Activated CD4-positive, alpha-beta memory T cell treated with anti-CD3 and anti-CD28 coated beads for 36 hours (primary cell): ENCODE results near the gene RGS7BP. TPM values are rescaled to one million over a fixed set of nuclear protein-coding genes. Genes with fewer than 3 reads are reported as not detected.

Experiments used
- CTCF ChIA-PET: fragments of 350-600 bp; sonication (Branson Sonifier 250); formaldehyde crosslinking; loops from one replicate; lab custom pipeline; 2021; ENCODE audit warnings: antibody characterized with exemption, inconsistent platforms; lab: Charles Lee
- POLR2A ChIA-PET: fragments of 350-600 bp; sonication (Branson Sonifier 250); formaldehyde crosslinking; loops from one replicate; lab custom pipeline; 2021; ENCODE audit warnings: antibody characterized with exemption; lab: Charles Lee
- DNase-seq: peaks from one replicate; pipeline ENCODE4 v3.0.0-alpha.2; 2020
- H3K27ac Mint-ChIP-seq: one replicate; pipeline ENCODE4 v1.8.0; 2021; ENCODE audit warnings: mixed read lengths
- H3K27me3 Mint-ChIP-seq: one replicate; pipeline ENCODE4 v1.8.0; 2021; ENCODE audit warnings: mixed read lengths
- H3K36me3 Mint-ChIP-seq: one replicate; pipeline ENCODE4 v1.8.0; 2021; ENCODE audit warnings: mixed read lengths
- H3K4me1 Mint-ChIP-seq: one replicate; pipeline ENCODE4 v1.8.0; 2021; ENCODE audit warnings: low read depth, mixed read lengths
- H3K4me3 Mint-ChIP-seq: one replicate; pipeline ENCODE4 v1.8.0; 2021; ENCODE audit warnings: mild to moderate bottlenecking, mixed read lengths
- H3K9me3 Mint-ChIP-seq: one replicate; pipeline ENCODE4 v1.8.0; 2021; ENCODE audit warnings: mixed read lengths
- intact Hi-C: fragments of 100-400 bp; cut with micrococcal nuclease; formaldehyde crosslinking; loops from one replicate; pipeline ENCODE4 v1.15.1; 2023
- total RNA-seq, 2 experiments: library from RNA; stranded (reverse); gene quantifications; one replicate each; pipeline ENCODE4 v1.2.3, GENCODE V29; 2021

RGS7BP gene
- total RNA-seq, 2 experiments from 2014 or later = not detected

DNA sequence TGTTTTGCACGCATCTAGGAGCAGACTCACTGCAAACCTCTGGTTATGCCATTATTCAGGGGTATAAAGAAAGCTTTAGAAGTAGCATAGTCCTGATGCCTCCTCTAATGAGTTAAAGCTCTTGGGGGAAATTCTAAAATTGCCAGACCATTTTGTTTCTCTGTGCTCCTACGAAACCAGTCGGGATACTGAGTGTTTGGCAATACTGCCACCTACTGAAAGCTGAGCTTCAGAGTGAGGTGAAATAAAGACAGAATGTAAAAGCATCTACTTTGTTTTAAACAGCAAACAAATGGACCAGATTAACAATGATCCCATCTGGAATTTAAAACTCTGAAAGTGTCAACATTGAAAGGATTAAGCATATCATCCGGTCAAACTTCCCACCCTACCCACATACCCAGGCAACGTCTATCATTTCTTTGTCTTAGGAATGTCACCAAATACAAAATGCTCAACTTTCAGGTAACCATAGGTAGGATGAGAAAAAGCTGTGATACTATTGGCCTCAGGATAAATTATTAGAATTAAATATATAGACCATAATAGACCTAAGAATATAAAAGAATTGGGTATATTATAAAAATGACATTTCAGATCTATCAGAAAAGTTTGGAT, 106.6 kb downstream of the RGS7BP start:
- DNase-seq = no peak

DNA sequence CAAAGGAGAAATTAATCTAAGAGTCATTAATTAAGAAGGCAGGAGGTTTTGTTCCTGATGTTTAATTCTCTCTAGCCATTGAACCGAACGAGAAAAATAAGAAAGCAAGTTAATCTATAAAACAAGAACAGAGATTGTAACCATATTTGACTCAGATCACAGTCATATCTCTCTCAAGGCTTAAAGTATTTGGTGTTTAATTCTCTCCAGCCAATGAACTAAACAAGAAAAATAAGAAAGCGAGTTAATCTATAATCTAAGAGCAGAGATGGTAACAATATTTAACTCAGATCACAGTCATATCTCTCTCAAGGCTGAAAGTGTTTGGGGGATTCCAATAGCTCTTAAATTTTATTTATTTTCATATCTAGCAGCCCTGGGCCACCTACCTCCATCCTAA, 110.1 kb downstream of the RGS7BP start:
- Mint-ChIP-seq H3K4me1 (no peaks in the 10 kb centered on the region), H3K27me3 (peaks cover 9% of the 10 kb centered on the region), H3K27ac (no peak overlapping the region), H3K4me3 (no peak overlapping the region), H3K9me3 (no peaks in the 10 kb centered on the region), H3K36me3 (no peaks in the 10 kb centered on the region)
- POLR2A ChIA-PET = no interaction called here
- DNase-seq = no peak
- CTCF ChIA-PET = interaction anchor here (1.2 kb wide), 1 partner anchor 19 kb away, joined by 4 read pairs; no protein-coding TSS in a partner anchor
- intact Hi-C loops = no loop called here

More for the DNA sequence above, 106.6 kb downstream of the RGS7BP start:
- H3K4me1 Mint-ChIP-seq = no peaks in the 10 kb centered on the region
- H3K4me3 Mint-ChIP-seq = no peak overlapping the region
- H3K27ac Mint-ChIP-seq = no peak overlapping the region
- H3K36me3 Mint-ChIP-seq = no peaks in the 10 kb centered on the region
- ChIA-PET POLR2A (no interaction called here), CTCF (interaction anchor here (0.7 to 1.5 kb wide), 5 partner anchors 10 to 383 kb away, joined by 3 to 11 read pairs (median 3); no protein-coding TSS in a partner anchor)
- intact Hi-C loops = loop anchor here (2.0 kb wide), 1 partner anchor 384 kb away; no protein-coding TSS in a partner anchor
- peaks cover 11% of the 10 kb centered on the region for H3K27me3 Mint-ChIP-seq
- no peaks in the 10 kb centered on the region for H3K9me3 Mint-ChIP-seq

DNA sequence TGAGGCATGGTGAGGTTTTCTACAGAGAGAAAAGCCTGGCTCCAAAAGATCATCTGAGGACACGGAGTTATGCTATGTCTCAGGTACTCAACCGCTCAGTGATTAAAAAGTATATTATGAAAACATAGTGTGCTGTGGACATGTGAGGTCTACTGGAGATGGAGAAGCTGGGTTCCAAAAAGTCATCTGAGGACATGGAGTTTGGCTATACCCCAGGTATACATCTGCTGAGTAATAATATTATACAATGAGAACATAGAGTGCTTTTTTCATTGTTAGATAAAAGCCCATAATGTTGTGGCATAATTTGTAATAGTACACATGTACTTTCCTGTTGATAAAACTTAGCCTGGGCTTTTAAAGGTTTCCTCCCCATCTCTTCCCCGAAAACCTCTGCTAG, 113.8 kb downstream of the RGS7BP start:
- Mint-ChIP-seq H3K27me3 (peaks cover 18% of the 10 kb centered on the region), H3K27ac (no peak overlapping the region), H3K9me3 (no peaks in the 10 kb centered on the region), H3K4me1 (no peaks in the 10 kb centered on the region), H3K4me3 (no peak overlapping the region), H3K36me3 (no peaks in the 10 kb centered on the region)
- POLR2A ChIA-PET = no interaction called here
- DNase-seq = no peak
- CTCF ChIA-PET = no interaction called here
- intact Hi-C loops = no loop called here

DNA sequence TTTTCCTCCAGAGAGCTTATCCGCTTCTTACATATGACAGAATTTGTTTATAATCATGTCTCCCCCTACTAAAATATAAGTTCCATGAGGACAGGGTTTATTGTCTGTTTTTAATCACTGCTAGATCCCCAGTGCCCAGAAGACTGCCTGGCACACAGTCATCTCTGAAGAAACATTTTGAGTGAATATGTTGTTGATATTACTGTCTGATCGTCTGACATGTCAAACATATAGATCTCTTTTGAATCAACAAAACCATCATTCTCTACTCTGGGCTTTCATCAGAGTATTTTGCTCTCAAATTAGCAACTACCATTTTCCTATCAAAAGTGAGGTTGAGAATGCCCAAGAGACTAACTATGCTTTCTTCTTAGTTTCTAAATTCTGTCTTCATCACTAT, 117.2 kb downstream of the RGS7BP start:
- CTCF ChIA-PET = interaction anchor here (1.0 kb wide), 1 partner anchor 10 kb away, joined by 3 read pairs; no protein-coding TSS in a partner anchor
- Mint-ChIP-seq H3K27me3 (peaks cover 23% of the 10 kb centered on the region), H3K36me3 (no peaks in the 10 kb centered on the region), H3K9me3 (no peaks in the 10 kb centered on the region), H3K4me1 (no peaks in the 10 kb centered on the region), H3K27ac (no peak overlapping the region), H3K4me3 (no peak overlapping the region)
- intact Hi-C loops = no loop called here
- POLR2A ChIA-PET = no interaction called here
- DNase-seq = no peak

DNA sequence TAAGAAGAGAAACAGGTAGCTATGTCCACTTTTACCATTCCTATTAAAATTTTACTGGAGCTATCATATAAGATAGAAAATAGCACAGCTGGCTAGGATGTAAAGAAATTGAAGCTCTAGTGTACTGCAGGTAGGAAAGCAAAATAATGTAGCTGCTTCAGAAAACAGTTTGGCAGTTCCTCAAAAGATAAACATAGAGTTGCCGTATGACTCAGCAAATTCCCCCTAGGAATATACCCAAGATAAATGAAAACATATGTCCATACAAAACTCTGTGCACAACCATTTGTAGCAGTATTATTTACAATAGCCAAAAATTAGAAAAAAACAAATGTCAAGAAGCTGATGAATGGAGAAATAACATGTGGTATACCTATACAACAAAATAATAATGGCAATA, 119.9 kb downstream of the RGS7BP start:
- H3K4me1 Mint-ChIP-seq = no peaks in the 10 kb centered on the region
- ChIA-PET POLR2A (no interaction called here), CTCF (interaction anchor here (0.7 to 1.3 kb wide), 2 partner anchors 10 to 864 kb away, joined by 4 to 5 read pairs; no protein-coding TSS in a partner anchor)
- H3K27ac Mint-ChIP-seq = no peak overlapping the region
- no peaks in the 10 kb centered on the region for H3K36me3 Mint-ChIP-seq
- peaks cover 23% of the 10 kb centered on the region for H3K27me3 Mint-ChIP-seq
- intact Hi-C loops = no loop called here
- H3K9me3 Mint-ChIP-seq = no peaks in the 10 kb centered on the region
- no peak overlapping the region for H3K4me3 Mint-ChIP-seq
- no peak for DNase-seq

DNA sequence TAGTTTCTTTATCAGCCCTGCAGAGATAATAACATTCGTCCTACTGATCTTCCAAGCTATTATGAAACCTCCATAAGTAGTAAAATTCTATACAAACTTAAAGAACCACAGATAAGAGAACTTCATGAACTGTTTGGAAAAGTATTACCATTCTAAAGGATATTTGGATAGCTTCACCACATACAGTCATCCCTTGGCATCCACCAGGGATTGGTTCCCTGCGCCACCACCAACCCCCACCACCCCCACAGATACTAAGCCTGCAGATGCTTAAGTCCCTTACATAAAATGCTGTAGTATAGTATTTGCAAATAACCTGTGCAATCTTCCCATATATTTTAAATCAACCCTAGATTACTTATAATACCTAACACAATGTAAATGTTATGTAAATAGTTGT, 123.1 kb downstream of the RGS7BP start:
- POLR2A ChIA-PET = no interaction called here
- CTCF ChIA-PET = no interaction called here
- DNase-seq = no peak
- Mint-ChIP-seq H3K27ac (no peak overlapping the region), H3K27me3 (peaks cover 12% of the 10 kb centered on the region), H3K9me3 (no peaks in the 10 kb centered on the region), H3K4me3 (no peak overlapping the region), H3K4me1 (no peaks in the 10 kb centered on the region), H3K36me3 (no peaks in the 10 kb centered on the region)
- intact Hi-C loops = no loop called here

DNA sequence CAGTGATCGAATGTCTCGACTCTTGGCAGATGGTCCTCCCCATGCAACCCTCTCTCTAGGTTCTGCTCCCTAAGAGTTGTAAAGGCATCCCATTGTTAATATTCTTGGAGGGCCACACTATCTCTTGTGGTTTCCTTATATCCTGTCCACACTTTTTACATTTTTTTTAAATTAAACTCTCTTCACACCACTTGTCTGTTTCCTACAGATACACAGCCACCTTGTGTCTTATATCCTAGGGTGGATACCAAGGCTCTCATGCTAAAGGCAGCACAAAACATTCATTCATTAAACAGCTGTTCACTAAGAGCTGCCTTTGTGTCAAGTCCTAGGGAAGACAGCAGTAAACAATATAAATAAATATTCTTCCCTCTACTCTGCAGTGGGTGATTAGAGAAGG, 124.0 kb downstream of the RGS7BP start:
- no peak overlapping the region for H3K27ac Mint-ChIP-seq
- H3K4me3 Mint-ChIP-seq = no peak overlapping the region
- H3K4me1 Mint-ChIP-seq = no peaks in the 10 kb centered on the region
- intact Hi-C loops = no loop called here
- H3K9me3 Mint-ChIP-seq = no peaks in the 10 kb centered on the region
- ChIA-PET POLR2A (no interaction called here), CTCF (interaction anchor here (1.7 kb wide), 1 partner anchor 154 kb away, joined by 7 read pairs; no protein-coding TSS in a partner anchor)
- peaks cover 4% of the 10 kb centered on the region for H3K27me3 Mint-ChIP-seq
- no peak for DNase-seq
- H3K36me3 Mint-ChIP-seq = no peaks in the 10 kb centered on the region

DNA sequence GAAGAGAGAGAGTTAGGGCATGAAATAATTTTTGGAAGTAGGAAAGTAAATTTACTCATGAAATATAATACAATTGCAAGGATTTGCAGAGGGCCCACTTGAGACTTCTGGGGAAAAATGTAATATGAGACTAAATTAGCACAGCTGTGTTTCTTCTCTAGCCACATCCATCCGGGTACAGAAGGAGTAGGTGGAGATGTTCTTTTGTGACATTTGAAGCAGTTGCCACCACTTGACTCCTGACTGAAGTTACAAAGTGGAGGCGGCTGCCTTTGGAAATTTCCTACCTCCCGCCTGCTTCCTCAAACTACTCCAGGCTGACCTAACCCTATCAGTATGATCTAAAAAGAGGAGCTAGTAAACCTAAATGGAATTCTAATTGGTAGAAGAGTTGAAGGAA, 126.4 kb downstream of the RGS7BP start:
- Mint-ChIP-seq H3K9me3 (no peaks in the 10 kb centered on the region), H3K36me3 (no peaks in the 10 kb centered on the region), H3K27ac (no peak overlapping the region), H3K4me1 (no peaks in the 10 kb centered on the region), H3K4me3 (no peak overlapping the region), H3K27me3 (peaks cover 12% of the 10 kb centered on the region)
- no peak for DNase-seq
- ChIA-PET POLR2A (no interaction called here), CTCF (interaction anchor here (0.6 to 2.4 kb wide), 5 partner anchors 11 to 851 kb away, joined by 4 to 7 read pairs (median 4); no protein-coding TSS in a partner anchor)
- intact Hi-C loops = no loop called here

DNA sequence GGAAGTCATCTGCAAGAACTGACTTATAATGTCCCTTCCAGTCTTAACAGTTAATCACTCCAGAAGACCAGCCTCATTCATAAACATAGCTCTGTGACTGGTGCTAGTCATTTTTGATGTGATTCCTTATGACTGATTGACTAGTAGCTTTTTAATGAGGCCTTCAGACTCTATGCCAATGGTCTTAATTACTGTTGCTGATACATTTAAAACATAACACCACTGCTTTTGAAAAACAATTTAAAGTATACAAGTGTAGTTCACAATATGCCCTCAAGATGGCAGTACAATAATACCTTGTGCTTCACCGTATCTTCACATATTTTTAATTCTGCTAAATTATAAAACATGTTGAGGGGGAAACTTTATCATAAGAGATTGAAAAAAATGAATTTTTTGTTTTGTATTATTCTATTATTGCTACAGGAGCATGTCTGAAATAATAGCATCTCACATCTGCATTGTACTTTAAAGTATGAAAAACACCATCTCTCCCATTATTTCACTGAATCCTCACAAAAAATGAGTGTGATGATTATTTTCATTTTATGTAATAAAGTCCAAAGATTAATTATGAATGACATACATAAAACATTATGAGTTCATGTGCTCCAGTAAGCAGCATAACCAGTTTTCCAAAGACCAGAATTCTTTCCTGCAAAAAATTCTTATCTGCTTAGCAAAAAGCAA, 129.3 kb downstream of the RGS7BP start:
- ChIA-PET CTCF (interaction anchor here (0.6 to 5.5 kb wide), 14 partner anchors 9 to 848 kb away, joined by 3 to 67 read pairs (median 4); no protein-coding TSS in a partner anchor), POLR2A (no interaction called here)
- peaks cover 16% of the 10 kb centered on the region for H3K27me3 Mint-ChIP-seq
- no peak overlapping the region for H3K27ac Mint-ChIP-seq
- no peaks in the 10 kb centered on the region for H3K36me3 Mint-ChIP-seq
- H3K4me3 Mint-ChIP-seq = no peak overlapping the region
- DNase-seq = no peak
- intact Hi-C loops = loop anchor here (1.0 to 5.0 kb wide), 3 partner anchors 132 to 848 kb away; partner anchors contain the start of genes CWC27 and SREK1IP1
- no peaks in the 10 kb centered on the region for H3K4me1 Mint-ChIP-seq
- H3K9me3 Mint-ChIP-seq = no peaks in the 10 kb centered on the region

DNA sequence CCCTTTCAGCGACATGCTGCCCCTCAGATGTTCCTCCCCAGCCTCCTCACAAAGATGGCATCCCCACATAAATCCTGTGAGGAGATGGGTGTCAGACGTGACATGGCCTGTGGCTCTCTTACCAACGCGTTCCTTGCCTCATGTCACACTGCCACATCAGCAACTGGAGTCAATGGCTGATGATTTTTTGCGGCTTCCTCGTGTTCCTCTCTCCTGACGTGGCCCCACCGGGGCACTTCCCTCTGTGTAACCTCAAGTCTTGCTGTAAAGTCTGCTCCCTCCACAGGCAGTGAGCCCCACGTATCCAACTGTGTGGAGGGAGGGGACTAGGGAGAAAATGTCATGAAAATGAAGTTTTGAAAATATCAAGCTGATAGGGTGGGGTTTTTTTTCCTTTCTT, 131.3 kb downstream of the RGS7BP start:
- no peaks in the 10 kb centered on the region for H3K36me3 Mint-ChIP-seq
- DNase-seq = peak; percentile 10
- no peaks in the 10 kb centered on the region for H3K9me3 Mint-ChIP-seq
- CTCF ChIA-PET = interaction anchor here (5.5 kb wide), 1 partner anchor 147 kb away, joined by 67 read pairs; no protein-coding TSS in a partner anchor
- H3K4me3 Mint-ChIP-seq = no peak overlapping the region
- POLR2A ChIA-PET = no interaction called here
- H3K27me3 Mint-ChIP-seq = peaks cover 16% of the 10 kb centered on the region
- H3K27ac Mint-ChIP-seq = no peak overlapping the region
- intact Hi-C loops = loop anchor here (5.0 kb wide), 1 partner anchor 130 kb away; the partner anchor contains the start of genes CWC27 and SREK1IP1
- H3K4me1 Mint-ChIP-seq = no peaks in the 10 kb centered on the region

DNA sequence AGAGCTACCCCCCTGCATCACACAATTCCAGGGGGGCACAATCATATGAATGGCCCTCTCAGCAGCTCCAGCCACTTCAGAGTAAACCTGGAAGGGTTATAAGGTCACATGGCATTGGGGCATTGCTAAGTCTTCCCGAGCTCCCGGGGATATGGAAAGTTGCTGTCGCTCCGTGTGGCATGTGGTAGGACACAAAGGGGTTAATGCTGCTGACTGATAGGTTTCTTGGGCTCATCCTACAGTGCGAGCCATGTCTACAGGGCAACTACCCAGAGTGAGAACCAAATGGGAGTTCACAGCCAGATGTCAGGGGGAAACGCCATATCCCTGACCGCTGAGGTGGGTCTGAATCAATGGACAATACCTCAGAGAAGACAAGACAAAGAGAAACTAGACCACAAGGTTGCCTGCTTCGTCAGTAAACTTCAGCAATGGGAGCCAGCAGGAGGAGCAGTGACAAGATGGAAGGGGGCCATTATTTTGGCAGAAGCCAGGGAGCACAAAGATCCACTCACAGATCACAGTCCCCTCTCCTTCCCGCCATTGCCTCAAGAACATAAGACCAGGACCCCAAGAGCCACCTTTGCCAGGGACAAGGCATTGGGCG, 132.1 kb downstream of the RGS7BP start:
- Mint-ChIP-seq H3K4me3 (no peak overlapping the region), H3K27ac (no peak overlapping the region), H3K4me1 (no peaks in the 10 kb centered on the region), H3K36me3 (no peaks in the 10 kb centered on the region), H3K9me3 (no peaks in the 10 kb centered on the region), H3K27me3 (peaks cover 16% of the 10 kb centered on the region)
- no peak for DNase-seq
- CTCF ChIA-PET = interaction anchor here (5.5 kb wide), 1 partner anchor 146 kb away, joined by 67 read pairs; no protein-coding TSS in a partner anchor
- POLR2A ChIA-PET = no interaction called here
- intact Hi-C loops = loop anchor here (5.0 kb wide), 1 partner anchor 129 kb away; the partner anchor contains the start of genes CWC27 and SREK1IP1

DNA sequence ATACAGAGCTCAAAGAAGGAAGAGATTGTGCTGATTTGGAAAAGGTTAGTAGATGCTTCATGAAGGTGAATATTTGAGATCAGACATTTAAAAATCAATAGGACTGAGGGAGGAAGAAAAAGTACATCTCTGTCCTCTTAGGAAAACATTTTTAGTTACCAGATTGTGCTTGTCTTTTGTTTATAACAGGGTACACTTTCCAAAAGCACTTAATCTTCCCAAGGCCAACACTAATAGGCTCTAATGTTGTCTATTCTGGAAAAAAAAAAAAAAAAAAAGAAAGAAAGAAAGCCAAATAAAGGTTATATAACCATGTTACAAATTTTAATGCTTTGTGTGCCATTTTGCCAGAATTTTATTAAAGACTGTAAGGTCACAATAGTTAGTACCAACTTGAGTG, 139.0 kb downstream of the RGS7BP start:
- Mint-ChIP-seq H3K27ac (no peak overlapping the region), H3K27me3 (no peaks in the 10 kb centered on the region), H3K4me1 (no peaks in the 10 kb centered on the region), H3K9me3 (no peaks in the 10 kb centered on the region), H3K36me3 (no peaks in the 10 kb centered on the region), H3K4me3 (no peak overlapping the region)
- CTCF ChIA-PET = no interaction called here
- intact Hi-C loops = no loop called here
- POLR2A ChIA-PET = no interaction called here
- DNase-seq = no peak
